HepG2 (cell line): ENCODE data around the gene HMGCS2. TPM values are rescaled to one million over a fixed set of nuclear protein-coding genes. Genes with fewer than 3 reads are reported as not detected.

ENCODE experiments used
- AHR ChIP-seq: IDR thresholded peaks from 2 replicates; pipeline ENCODE4 v1.6.1; 2018; ENCODE audit warnings: missing genetic modification reagents, missing compliant biosample characterization
- ARNTL ChIP-seq: sonication (generic); formaldehyde crosslinking; IDR thresholded peaks from 2 replicates; pipeline ENCODE4 v1.4.0; 2020; ENCODE audit warnings: mild to moderate bottlenecking, missing genetic modification reagents
- ATF1 ChIP-seq: IDR thresholded peaks from 2 replicates; pipeline ENCODE4 v1.6.1; 2016; ENCODE audit warnings: mild to moderate bottlenecking, control low read depth
- CBX2 ChIP-seq, 2 experiments: fragments of 200-600 bp in 1 of 2; sonication (generic); formaldehyde crosslinking in 1 of 2; IDR thresholded peaks; 2 replicates each; pipeline versions ENCODE4 v1.7.0 to v1.8.1; 2018 to 2022; ENCODE audit warnings: low read depth in 2 of 2, low read length in 1 of 2, mild to moderate bottlenecking in 1 of 2, missing genetic modification reagents in 1 of 2
- CHD4 ChIP-seq: fragments of 200-600 bp; sonication (generic); IDR thresholded peaks from 2 replicates; pipeline ENCODE4 v1.7.0; 2017; ENCODE audit warnings: mild to moderate bottlenecking, low read length, borderline replicate concordance
- FOXA3 ChIP-seq: IDR thresholded peaks from 2 replicates; pipeline ENCODE4 v1.6.1; 2016; ENCODE audit warnings: missing genetic modification reagents, missing compliant biosample characterization
- KMT2A ChIP-seq: sonication (generic); formaldehyde crosslinking; IDR thresholded peaks from 2 replicates; pipeline ENCODE4 v1.4.0; 2020; ENCODE audit warnings: missing genetic modification reagents
- MED13 ChIP-seq: sonication (generic); formaldehyde crosslinking; IDR thresholded peaks from 2 replicates; pipeline ENCODE4 v1.5.0; 2020; ENCODE audit warnings: missing genetic modification reagents
- MIER3 ChIP-seq: IDR thresholded peaks from 2 replicates; pipeline ENCODE4 v1.6.1; 2016; ENCODE audit warnings: missing compliant biosample characterization, borderline replicate concordance
- MXD4 ChIP-seq: IDR thresholded peaks from 2 replicates; pipeline ENCODE4 v1.6.1; 2016; ENCODE audit warnings: mild to moderate bottlenecking, missing biosample characterization, missing genetic modification reagents
- SKI ChIP-seq: fragments of 450-650 bp; IDR thresholded peaks from one replicate; pipeline ENCODE4 v1.6.1; 2018; ENCODE audit warnings: mild to moderate bottlenecking; ENCODE audit not compliant: partially characterized antibody
- SOX5 ChIP-seq: IDR thresholded peaks from 2 replicates; pipeline ENCODE4 v1.6.1; 2016; ENCODE audit warnings: borderline replicate concordance
- TOE1 ChIP-seq: sonication (generic); formaldehyde crosslinking; IDR thresholded peaks from 2 replicates; pipeline ENCODE4 v1.4.0; 2020; ENCODE audit warnings: mild to moderate bottlenecking, missing genetic modification reagents
- WIZ ChIP-seq: sonication (generic); formaldehyde crosslinking; IDR thresholded peaks from 2 replicates; pipeline ENCODE4 v1.5.1; 2020; ENCODE audit warnings: mild to moderate bottlenecking, missing genetic modification reagents
- YY1 ChIP-seq: IDR thresholded peaks from 2 replicates; pipeline ENCODE4 v1.6.1; 2011; ENCODE audit warnings: low read length, low read depth, moderate library complexity, mild to moderate bottlenecking; ENCODE audit not compliant: insufficient read depth, insufficient replicate concordance
- ZFP36L1 ChIP-seq: sonication (generic); formaldehyde crosslinking; IDR thresholded peaks from 2 replicates; pipeline ENCODE4 v1.8.0; 2022; ENCODE audit warnings: mild to moderate bottlenecking, missing genetic modification reagents, moderate library complexity
- ZNF577 ChIP-seq: sonication (generic); formaldehyde crosslinking; IDR thresholded peaks from 2 replicates; pipeline ENCODE4 v1.4.0; 2020; ENCODE audit warnings: mild to moderate bottlenecking, low read depth, missing genetic modification reagents, borderline replicate concordance
- polyA plus RNA-seq, 8 experiments: library from polyadenylated mRNA; depleted of rRNA in 3 of 8; stranded (reverse) in 7 of 8; unstranded in 1 of 8; fragments of >200 nt; fragmentation: Illumina TruSeq in 4 of 8; extraction: Trizol in 4 of 8; gene quantifications; 2 replicates each; pipeline versions ENCODE4 v1.2.1 to v1.2.3, GENCODE V29; 2011 to 2016; ENCODE audit warnings: low read depth in 4 of 8, missing spikeins in 1 of 8, mixed read lengths in 1 of 8; ENCODE audit not compliant: insufficient read depth in 1 of 8
- total RNA-seq, 5 experiments: library from RNA; depleted of rRNA; stranded (reverse); fragments of >200 nt; fragmentation: Illumina TruSeq; extraction: Trizol; gene quantifications; 2 replicates each; pipeline ENCODE4 v1.2.3, GENCODE V29; 2016; ENCODE audit warnings: low read depth in 1 of 5
- TF ChIP-seq, protein P1 (sequence below): sonication (generic); formaldehyde crosslinking; conservative IDR thresholded peaks from 2 replicates; pipeline ENCODE4 v1.5.0; 2020; ENCODE audit warnings: missing genetic modification reagents
- TF ChIP-seq, protein P2 (sequence below): sonication (generic); formaldehyde crosslinking; IDR thresholded peaks from 2 replicates; pipeline ENCODE4 v1.8.0; 2022; ENCODE audit warnings: missing genetic modification reagents, mild to moderate bottlenecking, moderate library complexity, borderline replicate concordance
- TF ChIP-seq, protein P3 (sequence below): sonication (generic); formaldehyde crosslinking; IDR thresholded peaks from 2 replicates; pipeline ENCODE4 v1.4.0; 2020; ENCODE audit warnings: missing genetic modification reagents
- TF ChIP-seq, protein P4 (sequence below): sonication (generic); formaldehyde crosslinking; conservative IDR thresholded peaks from 2 replicates; pipeline ENCODE4 v1.8.0; 2022; ENCODE audit warnings: mild to moderate bottlenecking, moderate library complexity, missing genetic modification reagents
- TF ChIP-seq, protein P5 (sequence below): fragments of 450-650 bp; IDR thresholded peaks from 2 replicates; pipeline ENCODE4 v1.6.1; 2017

The HMGCS2 gene
- total and polyA plus RNA-seq, 2 of the 13 experiments (the other 11 are each of a cell fraction or from before 2014, with no cell fraction given): 0.44 to 1.5 TPM

DNA sequence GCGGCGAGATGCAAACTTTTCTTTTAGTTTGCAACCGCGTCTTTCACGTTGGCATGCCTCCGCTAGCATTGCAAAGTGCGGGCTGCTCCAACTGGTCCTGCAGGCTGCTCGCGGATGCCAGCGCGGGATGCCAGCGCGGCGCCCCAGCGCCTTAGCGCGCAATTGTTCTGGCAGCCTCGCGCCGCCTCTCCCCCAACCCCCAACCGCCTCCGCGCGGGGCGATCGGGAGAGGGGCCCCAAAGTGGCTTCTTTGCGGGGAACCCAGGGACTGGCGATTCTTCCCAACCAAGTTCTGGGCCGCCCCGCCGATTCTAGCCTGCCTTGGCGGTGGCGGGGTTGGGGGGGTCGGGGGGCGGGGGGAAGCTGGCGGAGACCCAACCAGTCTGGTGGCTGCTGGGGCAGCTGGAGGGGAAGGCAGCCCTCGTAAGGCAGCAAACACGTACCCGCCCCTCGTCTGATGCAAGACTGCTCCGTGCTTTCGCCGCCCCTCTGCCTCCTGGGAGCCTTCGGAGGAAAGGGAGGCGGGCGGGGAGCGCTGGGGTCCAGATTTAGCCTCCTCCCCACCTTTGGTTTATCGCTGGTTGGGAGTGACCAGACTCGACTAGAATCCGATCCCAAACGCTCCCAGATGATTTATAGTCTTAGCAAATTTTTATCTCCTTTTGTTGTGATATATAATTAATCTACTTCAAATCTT lies 56.2 kb downstream of the HMGCS2 start (continued):
- TF ChIP-seq, protein P1, sequence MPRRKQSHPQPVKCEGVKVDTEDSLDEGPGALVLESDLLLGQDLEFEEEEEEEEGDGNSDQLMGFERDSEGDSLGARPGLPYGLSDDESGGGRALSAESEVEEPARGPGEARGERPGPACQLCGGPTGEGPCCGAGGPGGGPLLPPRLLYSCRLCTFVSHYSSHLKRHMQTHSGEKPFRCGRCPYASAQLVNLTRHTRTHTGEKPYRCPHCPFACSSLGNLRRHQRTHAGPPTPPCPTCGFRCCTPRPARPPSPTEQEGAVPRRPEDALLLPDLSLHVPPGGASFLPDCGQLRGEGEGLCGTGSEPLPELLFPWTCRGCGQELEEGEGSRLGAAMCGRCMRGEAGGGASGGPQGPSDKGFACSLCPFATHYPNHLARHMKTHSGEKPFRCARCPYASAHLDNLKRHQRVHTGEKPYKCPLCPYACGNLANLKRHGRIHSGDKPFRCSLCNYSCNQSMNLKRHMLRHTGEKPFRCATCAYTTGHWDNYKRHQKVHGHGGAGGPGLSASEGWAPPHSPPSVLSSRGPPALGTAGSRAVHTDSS (CRISPR knock-in tag): no peak
- TF ChIP-seq SKI (no peak), YY1 (no peak), FOXA3 (CRISPR knock-in tag) (0 out of 2 replicates have a peak, but pooled peaks have one; percentile 17), MED13 (0 out of 2 replicates have a peak, but pooled peaks have one; percentile 16), AHR (CRISPR knock-in tag) (0 out of 2 replicates have a peak, but pooled peaks have one; percentile 34), ZFP36L1 (CRISPR knock-in tag) (no peak), WIZ (CRISPR knock-in tag) (no peak), MIER3 (CRISPR knock-in tag) (no peak), CBX2 (IDR thresholded peaks at IDR 0.05; ENCODE audit: low read depth, low read length) (no peak), CBX2 (CRISPR knock-in tag; IDR thresholded peaks at IDR 0.05; ENCODE audit: low read depth) (no peak), TOE1 (CRISPR knock-in tag) (no peak), CHD4 (no peak), ZNF577 (CRISPR knock-in tag) (no peak), KMT2A (peak; percentile 28; the same call in 1 of the 2 replicates), MXD4 (CRISPR knock-in tag) (no peak), ARNTL (no peak), SOX5 (CRISPR knock-in tag) (no peak), ATF1 (no peak)
- TF ChIP-seq, protein P2, sequence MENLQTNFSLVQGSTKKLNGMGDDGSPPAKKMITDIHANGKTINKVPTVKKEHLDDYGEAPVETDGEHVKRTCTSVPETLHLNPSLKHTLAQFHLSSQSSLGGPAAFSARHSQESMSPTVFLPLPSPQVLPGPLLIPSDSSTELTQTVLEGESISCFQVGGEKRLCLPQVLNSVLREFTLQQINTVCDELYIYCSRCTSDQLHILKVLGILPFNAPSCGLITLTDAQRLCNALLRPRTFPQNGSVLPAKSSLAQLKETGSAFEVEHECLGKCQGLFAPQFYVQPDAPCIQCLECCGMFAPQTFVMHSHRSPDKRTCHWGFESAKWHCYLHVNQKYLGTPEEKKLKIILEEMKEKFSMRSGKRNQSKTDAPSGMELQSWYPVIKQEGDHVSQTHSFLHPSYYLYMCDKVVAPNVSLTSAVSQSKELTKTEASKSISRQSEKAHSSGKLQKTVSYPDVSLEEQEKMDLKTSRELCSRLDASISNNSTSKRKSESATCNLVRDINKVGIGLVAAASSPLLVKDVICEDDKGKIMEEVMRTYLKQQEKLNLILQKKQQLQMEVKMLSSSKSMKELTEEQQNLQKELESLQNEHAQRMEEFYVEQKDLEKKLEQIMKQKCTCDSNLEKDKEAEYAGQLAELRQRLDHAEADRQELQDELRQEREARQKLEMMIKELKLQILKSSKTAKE (CRISPR knock-in tag): no peak
- TF ChIP-seq, protein P3, sequence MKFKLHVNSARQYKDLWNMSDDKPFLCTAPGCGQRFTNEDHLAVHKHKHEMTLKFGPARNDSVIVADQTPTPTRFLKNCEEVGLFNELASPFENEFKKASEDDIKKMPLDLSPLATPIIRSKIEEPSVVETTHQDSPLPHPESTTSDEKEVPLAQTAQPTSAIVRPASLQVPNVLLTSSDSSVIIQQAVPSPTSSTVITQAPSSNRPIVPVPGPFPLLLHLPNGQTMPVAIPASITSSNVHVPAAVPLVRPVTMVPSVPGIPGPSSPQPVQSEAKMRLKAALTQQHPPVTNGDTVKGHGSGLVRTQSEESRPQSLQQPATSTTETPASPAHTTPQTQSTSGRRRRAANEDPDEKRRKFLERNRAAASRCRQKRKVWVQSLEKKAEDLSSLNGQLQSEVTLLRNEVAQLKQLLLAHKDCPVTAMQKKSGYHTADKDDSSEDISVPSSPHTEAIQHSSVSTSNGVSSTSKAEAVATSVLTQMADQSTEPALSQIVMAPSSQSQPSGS (CRISPR knock-in tag): no peak
- TF ChIP-seq, protein P4, sequence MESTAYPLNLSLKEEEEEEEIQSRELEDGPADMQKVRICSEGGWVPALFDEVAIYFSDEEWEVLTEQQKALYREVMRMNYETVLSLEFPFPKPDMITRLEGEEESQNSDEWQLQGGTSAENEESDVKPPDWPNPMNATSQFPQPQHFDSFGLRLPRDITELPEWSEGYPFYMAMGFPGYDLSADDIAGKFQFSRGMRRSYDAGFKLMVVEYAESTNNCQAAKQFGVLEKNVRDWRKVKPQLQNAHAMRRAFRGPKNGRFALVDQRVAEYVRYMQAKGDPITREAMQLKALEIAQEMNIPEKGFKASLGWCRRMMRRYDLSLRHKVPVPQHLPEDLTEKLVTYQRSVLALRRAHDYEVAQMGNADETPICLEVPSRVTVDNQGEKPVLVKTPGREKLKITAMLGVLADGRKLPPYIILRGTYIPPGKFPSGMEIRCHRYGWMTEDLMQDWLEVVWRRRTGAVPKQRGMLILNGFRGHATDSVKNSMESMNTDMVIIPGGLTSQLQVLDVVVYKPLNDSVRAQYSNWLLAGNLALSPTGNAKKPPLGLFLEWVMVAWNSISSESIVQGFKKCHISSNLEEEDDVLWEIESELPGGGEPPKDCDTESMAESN (CRISPR knock-in tag): 0 out of 2 replicates have a peak, but pooled peaks have one; percentile 17
- TF ChIP-seq, protein P5, sequence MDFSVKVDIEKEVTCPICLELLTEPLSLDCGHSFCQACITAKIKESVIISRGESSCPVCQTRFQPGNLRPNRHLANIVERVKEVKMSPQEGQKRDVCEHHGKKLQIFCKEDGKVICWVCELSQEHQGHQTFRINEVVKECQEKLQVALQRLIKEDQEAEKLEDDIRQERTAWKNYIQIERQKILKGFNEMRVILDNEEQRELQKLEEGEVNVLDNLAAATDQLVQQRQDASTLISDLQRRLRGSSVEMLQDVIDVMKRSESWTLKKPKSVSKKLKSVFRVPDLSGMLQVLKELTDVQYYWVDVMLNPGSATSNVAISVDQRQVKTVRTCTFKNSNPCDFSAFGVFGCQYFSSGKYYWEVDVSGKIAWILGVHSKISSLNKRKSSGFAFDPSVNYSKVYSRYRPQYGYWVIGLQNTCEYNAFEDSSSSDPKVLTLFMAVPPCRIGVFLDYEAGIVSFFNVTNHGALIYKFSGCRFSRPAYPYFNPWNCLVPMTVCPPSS: no peak
